DOHH2 (cell line): ENCODE measurements around the gene PDIA6.

Experiments
- EZH2phosphoT487 ChIP-seq: fragments of 200-600 bp; sonication (generic); IDR thresholded peaks from 2 replicates; pipeline ENCODE4 v1.6.1; 2017; ENCODE audit warnings: borderline replicate concordance, mild to moderate bottlenecking, antibody characterized with exemption, low read length, moderate library complexity, mixed read lengths
- TF ChIP-seq, protein P1 (sequence below): fragments of 200-600 bp; sonication (generic); IDR thresholded peaks from one replicate; pipeline ENCODE4 v1.5.1; 2014; ENCODE audit warnings: antibody characterized with exemption, mild to moderate bottlenecking, low read depth, low read length; ENCODE audit not compliant: poor library complexity, severe bottlenecking

DNA sequence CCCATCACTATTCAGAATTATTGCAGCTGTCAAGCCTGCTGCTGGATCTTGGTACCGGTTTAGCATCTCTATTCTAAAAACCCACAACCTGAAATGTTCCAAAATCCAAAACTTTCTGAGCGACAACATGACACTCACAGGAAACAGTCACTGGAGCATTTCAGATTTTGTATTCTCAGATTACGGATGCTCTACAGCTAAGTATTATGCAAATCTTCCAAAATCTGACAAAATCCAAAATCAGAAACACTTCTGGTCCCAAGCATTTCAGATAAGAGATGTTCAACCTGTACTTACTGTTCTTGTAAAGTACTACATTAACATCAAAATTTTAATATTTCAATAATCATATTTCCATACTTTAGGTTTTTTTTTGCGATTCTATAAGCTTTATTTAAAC, 12.4 kb downstream of the PDIA6 start:
- TF ChIP-seq, protein P1, sequence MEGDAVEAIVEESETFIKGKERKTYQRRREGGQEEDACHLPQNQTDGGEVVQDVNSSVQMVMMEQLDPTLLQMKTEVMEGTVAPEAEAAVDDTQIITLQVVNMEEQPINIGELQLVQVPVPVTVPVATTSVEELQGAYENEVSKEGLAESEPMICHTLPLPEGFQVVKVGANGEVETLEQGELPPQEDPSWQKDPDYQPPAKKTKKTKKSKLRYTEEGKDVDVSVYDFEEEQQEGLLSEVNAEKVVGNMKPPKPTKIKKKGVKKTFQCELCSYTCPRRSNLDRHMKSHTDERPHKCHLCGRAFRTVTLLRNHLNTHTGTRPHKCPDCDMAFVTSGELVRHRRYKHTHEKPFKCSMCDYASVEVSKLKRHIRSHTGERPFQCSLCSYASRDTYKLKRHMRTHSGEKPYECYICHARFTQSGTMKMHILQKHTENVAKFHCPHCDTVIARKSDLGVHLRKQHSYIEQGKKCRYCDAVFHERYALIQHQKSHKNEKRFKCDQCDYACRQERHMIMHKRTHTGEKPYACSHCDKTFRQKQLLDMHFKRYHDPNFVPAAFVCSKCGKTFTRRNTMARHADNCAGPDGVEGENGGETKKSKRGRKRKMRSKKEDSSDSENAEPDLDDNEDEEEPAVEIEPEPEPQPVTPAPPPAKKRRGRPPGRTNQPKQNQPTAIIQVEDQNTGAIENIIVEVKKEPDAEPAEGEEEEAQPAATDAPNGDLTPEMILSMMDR: no peak
- TF ChIP-seq EZH2phosphoT487: no peak
